ENCODE data around the gene CAPN5. TPM values are rescaled to one million over a fixed set of nuclear protein-coding genes. Genes with fewer than 3 reads are reported as not detected.

CAPN5 gene
- total and polyA plus RNA-seq, 10 of the 15 experiments (the other 5 are each of a cell fraction or from before 2014, with no cell fraction given), result 0.02 to 0.33 (median 0.07) TPM; not detected in 3

GRCh38 chr11:77055101-77055561, 11.6 kb upstream of the CAPN5 start:
- WGBS (ENCODE audit: insufficient coverage, insufficient replicate concordance, low lambda C conversion rate, missing lambda C conversion rate), result 52% methylated on average over 2 of the region's 2 CpGs
- Histone ChIP-seq H3K27me3 (replicated peaks in 1 of 2; ENCODE audit: control insufficient read depth in 2 of 2, insufficient read depth in 2 of 2, low read length in 1 of 2) (no peaks in the 10 kb centered on the region), H2AFZ (ENCODE audit: control insufficient read depth, low read depth, low read length) (no peak overlapping the region), H3K79me2 (ENCODE audit: control insufficient read depth, insufficient read depth, low read length) (no peaks in the 10 kb centered on the region), H3K4me1 (ENCODE audit: control insufficient read depth, insufficient read depth, low read length) (no peaks in the 10 kb centered on the region), H3K4me2 (ENCODE audit: control insufficient read depth, insufficient read depth) (no peak overlapping the region), H3K4me3 (no peak overlapping the region), H3K9ac (ENCODE audit: control insufficient read depth, insufficient read depth, low read length) (no peak overlapping the region), H3K36me3 (ENCODE audit: control insufficient read depth in 2 of 2, insufficient read depth in 2 of 2, low read length in 1 of 2) (no peaks in the 10 kb centered on the region), H3K27ac (ENCODE audit: control insufficient read depth, insufficient read depth) (no peak overlapping the region), H3K9me3 (replicated peaks; ENCODE audit: control insufficient read depth, insufficient read depth, low read length) (peaks cover 2% of the 10 kb centered on the region; the same call in 1 of the 3 replicates), H4K20me1 (ENCODE audit: control insufficient read depth, insufficient read depth) (no peaks in the 10 kb centered on the region; the same call in 1 of the 2 replicates)
- CTCF ChIA-PET, result no interaction called here
- no TSS peak for BruUV-seq (replicated peaks)
- SMC1A ChIA-PET (ENCODE audit: uncharacterized antibody, unreplicated experiment), result interaction anchor here (1.6 to 3.2 kb wide), 2 partner anchors 9 to 36 kb away, joined by 4 to 8 read pairs; no protein-coding TSS in a partner anchor
- in situ Hi-C loops (cut with MboI) (no loop called here), intact Hi-C loops (cut with micrococcal nuclease; ENCODE audit: unreplicated experiment) (no loop called here)
- FAIRE-seq, result no peak
- no peak for ATAC-seq
- RAD21 ChIA-PET (ENCODE audit: unreplicated experiment), result no interaction called here
- no peak for TF ChIP-seq ZBTB33 (IDR thresholded peaks at IDR 0.05)
- peak; percentile 37; the same call in 1 of the 2 replicates for TF ChIP-seq ATF7 (IDR thresholded peaks at IDR 0.05; ENCODE audit: low read depth)
- POLR2A ChIA-PET, result no interaction called here
- no peak for DNase-seq (ENCODE audit: low read depth, low spot score)

- no peaks in the 10 kb centered on the region for H3K36me3 ChIP-seq (ENCODE audit: control insufficient read depth in 2 of 2, insufficient read depth in 2 of 2, low read length in 1 of 2)
- TF ChIP-seq REST (IDR thresholded peaks at IDR 0.05; ENCODE audit: low read depth, low read length) (no peak), EP300 (IDR thresholded peaks at IDR 0.05; ENCODE audit: borderline replicate concordance in 1 of 2, control insufficient read depth in 1 of 2, low read depth in 2 of 2, low read length in 2 of 2) (no peak), ZNF622 (IDR thresholded peaks at IDR 0.05) (no peak)
- ChIA-PET SMC1A (ENCODE audit: uncharacterized antibody, unreplicated experiment) (interaction anchor here (1.6 kb wide), 1 partner anchor 9 kb away, joined by 4 read pairs; no protein-coding TSS in a partner anchor), RAD21 (ENCODE audit: unreplicated experiment) (no interaction called here), CTCF (no interaction called here), POLR2A (no interaction called here)
- no peak overlapping the region for H3K4me2 ChIP-seq (ENCODE audit: control insufficient read depth, insufficient read depth)
- WGBS (ENCODE audit: insufficient coverage, insufficient replicate concordance, low lambda C conversion rate, missing lambda C conversion rate), result 39% methylated on average over 4 of the region's 5 CpGs
- no peak for FAIRE-seq
- H4K20me1 ChIP-seq (ENCODE audit: control insufficient read depth, insufficient read depth), result no peaks in the 10 kb centered on the region; the same call in 1 of the 2 replicates
- no peak overlapping the region for H2AFZ ChIP-seq (ENCODE audit: control insufficient read depth, low read depth, low read length)
- no peak overlapping the region for H3K4me3 ChIP-seq
- intact Hi-C loops (cut with micrococcal nuclease; ENCODE audit: unreplicated experiment), result no loop called here
- in situ Hi-C loops (cut with MboI), result no loop called here
- ATAC-seq, result no peak
- no peak overlapping the region for H3K9ac ChIP-seq (ENCODE audit: control insufficient read depth, insufficient read depth, low read length)
- BruUV-seq (replicated peaks), result no TSS peak
- DNase-seq (ENCODE audit: low read depth, low spot score), result no peak
- H3K9me3 ChIP-seq (replicated peaks; ENCODE audit: control insufficient read depth, insufficient read depth, low read length), result peaks cover 2% of the 10 kb centered on the region; the same call in 1 of the 3 replicates
- no peaks in the 10 kb centered on the region for H3K27me3 ChIP-seq (replicated peaks in 1 of 2; ENCODE audit: control insufficient read depth in 2 of 2, insufficient read depth in 2 of 2, low read length in 1 of 2)
- no peak overlapping the region for H3K27ac ChIP-seq (ENCODE audit: control insufficient read depth, insufficient read depth)
- no peaks in the 10 kb centered on the region for H3K4me1 ChIP-seq (ENCODE audit: control insufficient read depth, insufficient read depth, low read length)
- H3K79me2 ChIP-seq (ENCODE audit: control insufficient read depth, insufficient read depth, low read length), result no peaks in the 10 kb centered on the region
Measured at GRCh38 chr11:77055913-77056312, 10.9 kb upstream of the CAPN5 start.
